Liver (tissue), 9 donors: ENCODE results near the gene TNS4. TPM values are rescaled to one million over a fixed set of nuclear protein-coding genes. Genes with fewer than 3 reads are reported as not detected.

Experiments
- DNase-seq: peaks from one replicate; pipeline ENCODE4 v3.0.0-alpha.2; 2017; ENCODE audit warnings: low spot score
- H3K27ac ChIP-seq, 2 donors: one replicate each; pipeline ENCODE4 v1.7.0; 2013; ENCODE audit warnings: inconsistent platforms in 2 of 2, low read length in 2 of 2, control low read depth in 1 of 2, low read depth in 1 of 2, mild to moderate bottlenecking in 1 of 2
- H3K27me3 ChIP-seq, 4 donors: one replicate each; pipeline versions ENCODE4 v1.6.1 to v1.7.0; 2013; ENCODE audit warnings: low read length in 3 of 4, inconsistent platforms in 1 of 4, mild to moderate bottlenecking in 1 of 4, moderate library complexity in 1 of 4; ENCODE audit not compliant: control insufficient read depth in 4 of 4, insufficient read depth in 4 of 4
- H3K36me3 ChIP-seq, 4 donors: one replicate each; pipeline versions ENCODE4 v1.6.1 to v1.7.0; 2013; ENCODE audit warnings: low read length in 3 of 4, mild to moderate bottlenecking in 3 of 4, low read depth in 1 of 4, moderate library complexity in 1 of 4; ENCODE audit not compliant: control insufficient read depth in 4 of 4, insufficient read depth in 3 of 4
- H3K4me1 ChIP-seq, 4 donors: one replicate each; pipeline versions ENCODE4 v1.6.1 to v1.7.0; 2013; ENCODE audit warnings: low read length in 3 of 4, mild to moderate bottlenecking in 3 of 4, moderate library complexity in 1 of 4; ENCODE audit not compliant: control insufficient read depth in 4 of 4, insufficient read depth in 4 of 4
- H3K4me3 ChIP-seq, 3 donors: one replicate each; pipeline versions ENCODE4 v1.6.1 to v1.7.0; 2013; ENCODE audit warnings: low read length in 3 of 3, control low read depth in 1 of 3, low read depth in 1 of 3, mild to moderate bottlenecking in 1 of 3
- H3K9ac ChIP-seq, 2 donors: one replicate each; pipeline ENCODE4 v1.7.0; 2013; ENCODE audit warnings: low read length in 2 of 2, mild to moderate bottlenecking in 2 of 2, moderate library complexity in 2 of 2, control low read depth in 1 of 2, low read depth in 1 of 2
- H3K9me3 ChIP-seq, 4 donors: one replicate each; pipeline versions ENCODE4 v1.6.1 to v1.7.0; 2013; ENCODE audit warnings: low read length in 3 of 4; ENCODE audit not compliant: control insufficient read depth in 4 of 4
- EGR1 ChIP-seq, 2 donors: IDR thresholded peaks; 2 replicates each; pipeline ENCODE4 v1.6.1; 2016 to 2018; ENCODE audit warnings: antibody characterized with exemption in 2 of 2, low read depth in 2 of 2
- FOXA1 ChIP-seq: IDR thresholded peaks from 2 replicates; pipeline ENCODE4 v1.6.1; 2016; ENCODE audit warnings: antibody characterized with exemption
- FOXA2 ChIP-seq: IDR thresholded peaks from 2 replicates; pipeline ENCODE4 v1.6.1; 2016; ENCODE audit warnings: antibody characterized with exemption
- GABPA ChIP-seq, 2 donors: IDR thresholded peaks in 1 of 2; conservative IDR thresholded peaks in 1 of 2; 2 replicates each; pipeline ENCODE4 v1.6.1; 2016; ENCODE audit warnings: antibody characterized with exemption in 2 of 2, mild to moderate bottlenecking in 1 of 2, moderate library complexity in 1 of 2
- HNF4A ChIP-seq, 2 donors: conservative IDR thresholded peaks; 2 replicates each; pipeline ENCODE4 v1.6.1; 2016; ENCODE audit warnings: antibody characterized with exemption in 2 of 2, mild to moderate bottlenecking in 2 of 2
- HNF4G ChIP-seq: IDR thresholded peaks from 2 replicates; pipeline ENCODE4 v1.6.1; 2016; ENCODE audit warnings: antibody characterized with exemption
- NR2F2 ChIP-seq: IDR thresholded peaks from 2 replicates; pipeline ENCODE4 v1.6.1; 2016; ENCODE audit warnings: antibody characterized with exemption
- RAD21 ChIP-seq, 2 donors: IDR thresholded peaks; 2 replicates each; pipeline ENCODE4 v1.6.1; 2016; ENCODE audit warnings: antibody characterized with exemption in 2 of 2, mild to moderate bottlenecking in 2 of 2
- RXRA ChIP-seq, 2 donors: IDR thresholded peaks; 2 replicates each; pipeline ENCODE4 v1.6.1; 2017 to 2018; ENCODE audit warnings: antibody characterized with exemption in 2 of 2, mild to moderate bottlenecking in 1 of 2
- SP1 ChIP-seq: IDR thresholded peaks from 2 replicates; pipeline ENCODE4 v1.6.1; 2018; ENCODE audit warnings: antibody characterized with exemption, mild to moderate bottlenecking
- TAF1 ChIP-seq: conservative IDR thresholded peaks from 2 replicates; pipeline ENCODE4 v1.6.1; 2016; ENCODE audit warnings: antibody characterized with exemption, mild to moderate bottlenecking
- YY1 ChIP-seq: IDR thresholded peaks from 2 replicates; pipeline ENCODE4 v1.6.1; 2016; ENCODE audit warnings: antibody characterized with exemption, mild to moderate bottlenecking
- ZBTB33 ChIP-seq: IDR thresholded peaks from 2 replicates; pipeline ENCODE4 v1.6.1; 2016; ENCODE audit warnings: antibody characterized with exemption
- WGBS: extraction: QIAGEN DNeasy Blood & Tissue Kit; methylation state at CpG from one replicate; pipeline ENCODE4 v1.1.7; 2013; 5-methylcytosine and 5-hydroxymethylcytosine counted together
- polyA plus RNA-seq, 2 donors: library from polyadenylated mRNA; stranded (reverse) in 1 of 2; unstranded in 1 of 2; fragments of 200-250 nt in 1 of 2; fragments of >200 nt in 1 of 2; fragmentation: Nextera tagmentation in 1 of 2; extraction: Ambion mirVana in 1 of 2; gene quantifications; one replicate each; pipeline versions ENCODE4 v1.2.1 to v1.2.3, GENCODE V29; 2013 to 2015
- total RNA-seq, 2 donors: library from RNA; depleted of rRNA; stranded (reverse); fragments of >200 nt; gene quantifications; one replicate each; pipeline ENCODE4 v1.2.3, GENCODE V29; 2014
- TF ChIP-seq, protein P1 (sequence below): IDR thresholded peaks from 2 replicates; pipeline ENCODE4 v1.6.1; 2016; ENCODE audit warnings: antibody characterized with exemption
- TF ChIP-seq, protein P2 (sequence below): fragments of 150-350 bp; IDR thresholded peaks from 2 replicates; pipeline ENCODE4 v1.5.1; 2017; ENCODE audit warnings: improper control_type of control experiment, low read depth, low read length; ENCODE audit not compliant: missing input control
- TF ChIP-seq, protein P3 (sequence below): IDR thresholded peaks from 2 replicates; pipeline ENCODE4 v1.6.1; 2016; ENCODE audit warnings: antibody characterized with exemption
- TF ChIP-seq, protein P4 (sequence below): IDR thresholded peaks from 2 replicates; pipeline ENCODE4 v1.6.1; 2016; ENCODE audit warnings: antibody characterized with exemption, mild to moderate bottlenecking
- donor health status: healthy.
- donor health status: healthy.
- donor health status: healthy.
- donor health status: healthy.
- donor health status: healthy.

Gene TNS4
- total and polyA plus RNA-seq, 4 donors = 0.08 TPM; not detected in 3

- no peak for TF ChIP-seq EGR1 (IDR thresholded peaks at IDR 0.05; ENCODE audit: low read depth in 2 of 2)
- peaks cover 0 to 14% (median 6%) of the 10 kb centered on the region in 4 donors for H3K4me1 ChIP-seq
- H3K27ac ChIP-seq = no peak overlapping the region
- no peaks in the 10 kb centered on the region for H3K9me3 ChIP-seq
- WGBS = 81% methylated on average over 9 of the region's 9 CpGs
- no peak overlapping the region for H3K9ac ChIP-seq
- H3K36me3 ChIP-seq = no peaks in the 10 kb centered on the region
- no peak for DNase-seq
- no peaks in the 10 kb centered on the region for H3K27me3 ChIP-seq
- H3K4me3 ChIP-seq = no peak overlapping the region
These were observed 21.5 kb downstream of the TNS4 start for GRCh38 chr17:40479754-40480480.

- Histone ChIP-seq H3K27me3 (no peaks in the 10 kb centered on the region), H3K4me3 (no peak overlapping the region), H3K4me1 (peaks cover 0 to 28% (median 16%) of the 10 kb centered on the region in 4 donors), H3K9me3 (no peaks in the 10 kb centered on the region), H3K9ac (no peak overlapping the region), H3K27ac (no peak overlapping the region), H3K36me3 (no peaks in the 10 kb centered on the region)
- TF ChIP-seq SP1 = no peak
- TF ChIP-seq, protein P1, sequence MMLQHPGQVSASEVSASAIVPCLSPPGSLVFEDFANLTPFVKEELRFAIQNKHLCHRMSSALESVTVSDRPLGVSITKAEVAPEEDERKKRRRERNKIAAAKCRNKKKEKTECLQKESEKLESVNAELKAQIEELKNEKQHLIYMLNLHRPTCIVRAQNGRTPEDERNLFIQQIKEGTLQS = no peak
- TF ChIP-seq, protein P2, sequence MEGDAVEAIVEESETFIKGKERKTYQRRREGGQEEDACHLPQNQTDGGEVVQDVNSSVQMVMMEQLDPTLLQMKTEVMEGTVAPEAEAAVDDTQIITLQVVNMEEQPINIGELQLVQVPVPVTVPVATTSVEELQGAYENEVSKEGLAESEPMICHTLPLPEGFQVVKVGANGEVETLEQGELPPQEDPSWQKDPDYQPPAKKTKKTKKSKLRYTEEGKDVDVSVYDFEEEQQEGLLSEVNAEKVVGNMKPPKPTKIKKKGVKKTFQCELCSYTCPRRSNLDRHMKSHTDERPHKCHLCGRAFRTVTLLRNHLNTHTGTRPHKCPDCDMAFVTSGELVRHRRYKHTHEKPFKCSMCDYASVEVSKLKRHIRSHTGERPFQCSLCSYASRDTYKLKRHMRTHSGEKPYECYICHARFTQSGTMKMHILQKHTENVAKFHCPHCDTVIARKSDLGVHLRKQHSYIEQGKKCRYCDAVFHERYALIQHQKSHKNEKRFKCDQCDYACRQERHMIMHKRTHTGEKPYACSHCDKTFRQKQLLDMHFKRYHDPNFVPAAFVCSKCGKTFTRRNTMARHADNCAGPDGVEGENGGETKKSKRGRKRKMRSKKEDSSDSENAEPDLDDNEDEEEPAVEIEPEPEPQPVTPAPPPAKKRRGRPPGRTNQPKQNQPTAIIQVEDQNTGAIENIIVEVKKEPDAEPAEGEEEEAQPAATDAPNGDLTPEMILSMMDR = no peak
- no peak for TF ChIP-seq NR2F2
- TF ChIP-seq, protein P3, sequence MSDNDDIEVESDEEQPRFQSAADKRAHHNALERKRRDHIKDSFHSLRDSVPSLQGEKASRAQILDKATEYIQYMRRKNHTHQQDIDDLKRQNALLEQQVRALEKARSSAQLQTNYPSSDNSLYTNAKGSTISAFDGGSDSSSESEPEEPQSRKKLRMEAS = no peak
- TF ChIP-seq ZBTB33 = no peak
- TF ChIP-seq, protein P4, sequence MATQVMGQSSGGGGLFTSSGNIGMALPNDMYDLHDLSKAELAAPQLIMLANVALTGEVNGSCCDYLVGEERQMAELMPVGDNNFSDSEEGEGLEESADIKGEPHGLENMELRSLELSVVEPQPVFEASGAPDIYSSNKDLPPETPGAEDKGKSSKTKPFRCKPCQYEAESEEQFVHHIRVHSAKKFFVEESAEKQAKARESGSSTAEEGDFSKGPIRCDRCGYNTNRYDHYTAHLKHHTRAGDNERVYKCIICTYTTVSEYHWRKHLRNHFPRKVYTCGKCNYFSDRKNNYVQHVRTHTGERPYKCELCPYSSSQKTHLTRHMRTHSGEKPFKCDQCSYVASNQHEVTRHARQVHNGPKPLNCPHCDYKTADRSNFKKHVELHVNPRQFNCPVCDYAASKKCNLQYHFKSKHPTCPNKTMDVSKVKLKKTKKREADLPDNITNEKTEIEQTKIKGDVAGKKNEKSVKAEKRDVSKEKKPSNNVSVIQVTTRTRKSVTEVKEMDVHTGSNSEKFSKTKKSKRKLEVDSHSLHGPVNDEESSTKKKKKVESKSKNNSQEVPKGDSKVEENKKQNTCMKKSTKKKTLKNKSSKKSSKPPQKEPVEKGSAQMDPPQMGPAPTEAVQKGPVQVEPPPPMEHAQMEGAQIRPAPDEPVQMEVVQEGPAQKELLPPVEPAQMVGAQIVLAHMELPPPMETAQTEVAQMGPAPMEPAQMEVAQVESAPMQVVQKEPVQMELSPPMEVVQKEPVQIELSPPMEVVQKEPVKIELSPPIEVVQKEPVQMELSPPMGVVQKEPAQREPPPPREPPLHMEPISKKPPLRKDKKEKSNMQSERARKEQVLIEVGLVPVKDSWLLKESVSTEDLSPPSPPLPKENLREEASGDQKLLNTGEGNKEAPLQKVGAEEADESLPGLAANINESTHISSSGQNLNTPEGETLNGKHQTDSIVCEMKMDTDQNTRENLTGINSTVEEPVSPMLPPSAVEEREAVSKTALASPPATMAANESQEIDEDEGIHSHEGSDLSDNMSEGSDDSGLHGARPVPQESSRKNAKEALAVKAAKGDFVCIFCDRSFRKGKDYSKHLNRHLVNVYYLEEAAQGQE = no peak
- TF ChIP-seq TAF1 = no peak
- no peak for TF ChIP-seq RAD21 (IDR thresholded peaks at IDR 0.05)
- no peak for TF ChIP-seq FOXA1
- TF ChIP-seq GABPA (IDR thresholded peaks at IDR 0.05 in 1 of 2, conservative IDR thresholded peaks at IDR 0.05 in 1 of 2) = no peak
- no peak for TF ChIP-seq FOXA2
- TF ChIP-seq EGR1 (IDR thresholded peaks at IDR 0.05; ENCODE audit: low read depth in 2 of 2) = no peak
- no peak for TF ChIP-seq RXRA (IDR thresholded peaks at IDR 0.05)
- TF ChIP-seq HNF4G = no peak
- TF ChIP-seq HNF4A (conservative IDR thresholded peaks at IDR 0.05) = no peak
- no peak for TF ChIP-seq YY1
- DNase-seq = no peak
- WGBS = 93% methylated on average over 13 of the region's 13 CpGs
These were observed 22.9 kb downstream of the TNS4 start for GRCh38 chr17:40478486-40478885.
